H1 (cell line): ENCODE measurements around the gene PSMB5.

ENCODE experiments used
- CHD1 ChIP-seq: IDR thresholded peaks from 2 replicates; pipeline ENCODE4 v1.6.1; 2012; ENCODE audit warnings: low read depth, low read length, improper control_type of control experiment
- CTCF ChIP-seq, 3 experiments: IDR thresholded peaks; 1 replicate in 2 of 3; 2 replicates in 1 of 3; pipeline versions ENCODE4 v1.5.1 to v1.6.1; 2011; ENCODE audit warnings: low read length in 3 of 3, mild to moderate bottlenecking in 3 of 3, inconsistent platforms in 2 of 3, low read depth in 1 of 3, moderate library complexity in 1 of 3; ENCODE audit not compliant: insufficient read depth in 1 of 3; ENCODE audit errors: control extremely low read depth in 1 of 3
- EP300 ChIP-seq, 2 experiments: IDR thresholded peaks; 1 replicate in 1 of 2; 2 replicates in 1 of 2; pipeline ENCODE4 v1.6.1; 2011 to 2012; ENCODE audit warnings: low read depth in 2 of 2, low read length in 2 of 2, mild to moderate bottlenecking in 2 of 2, borderline replicate concordance in 1 of 2, inconsistent platforms in 1 of 2, moderate library complexity in 1 of 2
- EZH2 ChIP-seq: fragments of 200-600 bp; sonication (generic); IDR thresholded peaks from 2 replicates; pipeline ENCODE4 v1.7.1; 2012; ENCODE audit warnings: low read depth, mild to moderate bottlenecking, moderate library complexity, low read length, inconsistent platforms; ENCODE audit not compliant: severe bottlenecking
- MAX ChIP-seq: IDR thresholded peaks from 2 replicates; pipeline ENCODE4 v1.6.1; 2012; ENCODE audit warnings: inconsistent platforms
- POLR2A ChIP-seq, 2 experiments: IDR thresholded peaks; 1 replicate in 1 of 2; 2 replicates in 1 of 2; pipeline ENCODE4 v1.6.1; 2011; ENCODE audit warnings: low read depth in 2 of 2, low read length in 2 of 2, mild to moderate bottlenecking in 2 of 2; ENCODE audit errors: control extremely low read depth in 1 of 2
- POLR2AphosphoS5 ChIP-seq: IDR thresholded peaks from 2 replicates; pipeline ENCODE4 v1.6.1; 2011; ENCODE audit warnings: low read depth, low read length
- RAD21 ChIP-seq, 2 experiments: IDR thresholded peaks in 1 of 2; conservative IDR thresholded peaks in 1 of 2; 2 replicates each; pipeline ENCODE4 v1.6.1; 2011; ENCODE audit warnings: low read depth in 2 of 2, low read length in 2 of 2, improper control_type of control experiment in 1 of 2, inconsistent platforms in 1 of 2, mild to moderate bottlenecking in 1 of 2, moderate library complexity in 1 of 2
- RXRA ChIP-seq: IDR thresholded peaks from 2 replicates; pipeline ENCODE4 v1.6.1; 2011; ENCODE audit warnings: low read depth, mild to moderate bottlenecking, low read length, moderate library complexity; ENCODE audit not compliant: insufficient read depth
- SIN3A ChIP-seq, 2 experiments: IDR thresholded peaks in 1 of 2; conservative IDR thresholded peaks in 1 of 2; 2 replicates each; pipeline ENCODE4 v1.6.1; 2011 to 2012; ENCODE audit warnings: low read length in 2 of 2, improper control_type of control experiment in 1 of 2, low read depth in 1 of 2, mild to moderate bottlenecking in 1 of 2

- TF ChIP-seq MAX, result no peak
- no peak for TF ChIP-seq CTCF (IDR thresholded peaks at IDR 0.05; ENCODE audit: control extremely low read depth in 1 of 3, insufficient read depth in 1 of 3, low read depth in 1 of 3, low read length in 3 of 3)
- TF ChIP-seq RAD21 (IDR thresholded peaks at IDR 0.05 in 1 of 2, conservative IDR thresholded peaks at IDR 0.05 in 1 of 2; ENCODE audit: low read depth in 2 of 2, low read length in 2 of 2), result no peak
- TF ChIP-seq EZH2, result no peak
- no peak for TF ChIP-seq POLR2A (IDR thresholded peaks at IDR 0.05; ENCODE audit: control extremely low read depth in 1 of 2, low read depth in 2 of 2, low read length in 2 of 2)
- no peak for TF ChIP-seq EP300 (IDR thresholded peaks at IDR 0.05; ENCODE audit: borderline replicate concordance in 1 of 2, low read depth in 2 of 2, low read length in 2 of 2)
- no peak for TF ChIP-seq CHD1
- TF ChIP-seq RXRA, result no peak
- no peak for TF ChIP-seq POLR2AphosphoS5
- no peak for TF ChIP-seq SIN3A (conservative IDR thresholded peaks at IDR 0.05 in 1 of 2, IDR thresholded peaks at IDR 0.05 in 1 of 2; ENCODE audit: low read depth in 1 of 2, low read length in 2 of 2)
Measured at GRCh38 chr14:23043754-23044153, 9.1 kb upstream of the PSMB5 start.
